HepG2 (cell line): ENCODE measurements around the gene ZCCHC8. TPM values are rescaled to one million over a fixed set of nuclear protein-coding genes. Genes with fewer than 3 reads are reported as not detected.

Experiments
- AKAP8 ChIP-seq: sonication (generic); formaldehyde crosslinking; IDR thresholded peaks from 2 replicates; pipeline ENCODE4 v1.5.1; 2020; ENCODE audit warnings: mild to moderate bottlenecking, missing genetic modification reagents
- BCL6 ChIP-seq: IDR thresholded peaks from 2 replicates; pipeline ENCODE4 v1.6.1; 2016; ENCODE audit warnings: missing genetic modification reagents, missing compliant biosample characterization
- BCLAF1 ChIP-seq: fragments of 450-650 bp; IDR thresholded peaks from 2 replicates; pipeline ENCODE4 v1.6.1; 2017; ENCODE audit warnings: mild to moderate bottlenecking
- ETV6 ChIP-seq: sonication (generic); formaldehyde crosslinking; conservative IDR thresholded peaks from 2 replicates; pipeline ENCODE4 v1.4.0; 2020; ENCODE audit warnings: missing genetic modification reagents
- TFE3 ChIP-seq: IDR thresholded peaks from 2 replicates; pipeline ENCODE4 v1.6.1; 2016
- ZNF10 ChIP-seq: sonication (generic); formaldehyde crosslinking; IDR thresholded peaks from 2 replicates; pipeline ENCODE4 v1.4.0; 2020; ENCODE audit warnings: mild to moderate bottlenecking, low read depth, missing genetic modification reagents, borderline replicate concordance
- ZNF326 ChIP-seq: sonication (generic); formaldehyde crosslinking; IDR thresholded peaks from 2 replicates; pipeline ENCODE4 v1.4.0; 2020; ENCODE audit warnings: missing genetic modification reagents, borderline replicate concordance
- ZNF432 ChIP-seq: sonication (generic); formaldehyde crosslinking; IDR thresholded peaks from 2 replicates; pipeline ENCODE4 v1.5.0; 2020; ENCODE audit warnings: missing genetic modification reagents, mild to moderate bottlenecking, borderline replicate concordance
- polyA plus RNA-seq, 8 experiments: library from polyadenylated mRNA; depleted of rRNA in 3 of 8; stranded (reverse) in 7 of 8; unstranded in 1 of 8; fragments of >200 nt; fragmentation: Illumina TruSeq in 4 of 8; extraction: Trizol in 4 of 8; gene quantifications; 2 replicates each; pipeline versions ENCODE4 v1.2.1 to v1.2.3, GENCODE V29; 2011 to 2016; ENCODE audit warnings: low read depth in 4 of 8, missing spikeins in 1 of 8, mixed read lengths in 1 of 8; ENCODE audit not compliant: insufficient read depth in 1 of 8
- total RNA-seq, 5 experiments: library from RNA; depleted of rRNA; stranded (reverse); fragments of >200 nt; fragmentation: Illumina TruSeq; extraction: Trizol; gene quantifications; 2 replicates each; pipeline ENCODE4 v1.2.3, GENCODE V29; 2016; ENCODE audit warnings: low read depth in 1 of 5
- TF ChIP-seq, protein P1 (sequence below): sonication (generic); formaldehyde crosslinking; IDR thresholded peaks from 2 replicates; pipeline ENCODE4 v1.4.0; 2020; ENCODE audit warnings: missing genetic modification reagents, borderline replicate concordance
- TF ChIP-seq, protein P2 (sequence below): sonication (generic); formaldehyde crosslinking; IDR thresholded peaks from 2 replicates; pipeline ENCODE4 v1.8.1; 2022; ENCODE audit warnings: low read depth, mild to moderate bottlenecking, missing genetic modification reagents
- TF ChIP-seq, protein P3 (sequence below): IDR thresholded peaks from 2 replicates; pipeline ENCODE4 v1.6.1; 2016; ENCODE audit warnings: mild to moderate bottlenecking, missing biosample characterization, missing genetic modification reagents
- TF ChIP-seq, protein P4 (sequence below): sonication (generic); formaldehyde crosslinking; IDR thresholded peaks from 2 replicates; pipeline ENCODE4 v1.4.0; 2020; ENCODE audit warnings: low read depth, mild to moderate bottlenecking, missing genetic modification reagents
- TF ChIP-seq, protein P5 (sequence below): fragments of 450-650 bp; IDR thresholded peaks from 2 replicates; pipeline ENCODE4 v1.6.1; 2016

The ZCCHC8 gene
- total and polyA plus RNA-seq, 2 of the 13 experiments (the other 11 are each of a cell fraction or from before 2014, with no cell fraction given), result 18.6 to 20.9 TPM

DNA sequence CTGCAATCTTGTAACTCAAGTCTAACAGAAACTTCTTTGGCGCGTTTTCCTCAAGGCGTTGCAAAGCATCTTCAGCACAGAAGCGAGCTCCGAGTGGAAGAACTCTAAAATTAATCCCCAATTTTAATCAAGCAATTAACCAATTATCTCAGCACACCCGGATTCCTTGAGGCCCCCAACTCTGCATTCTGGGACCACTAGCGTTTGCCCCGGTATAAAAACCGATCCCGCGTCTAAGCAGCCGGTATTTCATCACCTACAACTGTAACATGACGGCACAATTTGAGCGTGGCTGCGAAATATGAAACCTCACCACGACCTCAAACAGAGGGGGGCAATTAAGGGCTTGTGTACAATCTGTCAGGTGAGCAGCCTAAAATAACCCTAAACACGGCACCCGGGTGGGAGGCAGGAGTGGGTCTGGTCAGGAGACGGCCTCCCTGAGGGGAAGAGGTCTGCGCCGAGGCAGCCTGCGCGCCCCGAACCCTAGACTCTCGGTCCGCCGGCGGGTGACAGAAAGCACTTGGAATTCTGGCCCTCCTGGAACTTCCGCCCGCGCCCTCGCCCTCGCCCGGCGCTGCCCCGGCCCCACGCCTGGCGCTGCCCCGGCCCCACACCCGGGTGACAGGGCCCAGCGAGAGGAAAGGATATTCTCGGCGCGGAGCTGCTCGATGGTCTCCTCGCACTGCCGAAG is 594 bp downstream of the ZCCHC8 start (continued):
- TF ChIP-seq ZNF10 (CRISPR knock-in tag) (0 out of 2 replicates have a peak, but pooled peaks have one; percentile 15), BCL6 (CRISPR knock-in tag) (no peak), BCLAF1 (no peak), TFE3 (CRISPR knock-in tag) (no peak), ETV6 (CRISPR knock-in tag) (no peak), AKAP8 (CRISPR knock-in tag) (no peak), ZNF326 (no peak), ZNF432 (CRISPR knock-in tag) (no peak)
- TF ChIP-seq, protein P1, sequence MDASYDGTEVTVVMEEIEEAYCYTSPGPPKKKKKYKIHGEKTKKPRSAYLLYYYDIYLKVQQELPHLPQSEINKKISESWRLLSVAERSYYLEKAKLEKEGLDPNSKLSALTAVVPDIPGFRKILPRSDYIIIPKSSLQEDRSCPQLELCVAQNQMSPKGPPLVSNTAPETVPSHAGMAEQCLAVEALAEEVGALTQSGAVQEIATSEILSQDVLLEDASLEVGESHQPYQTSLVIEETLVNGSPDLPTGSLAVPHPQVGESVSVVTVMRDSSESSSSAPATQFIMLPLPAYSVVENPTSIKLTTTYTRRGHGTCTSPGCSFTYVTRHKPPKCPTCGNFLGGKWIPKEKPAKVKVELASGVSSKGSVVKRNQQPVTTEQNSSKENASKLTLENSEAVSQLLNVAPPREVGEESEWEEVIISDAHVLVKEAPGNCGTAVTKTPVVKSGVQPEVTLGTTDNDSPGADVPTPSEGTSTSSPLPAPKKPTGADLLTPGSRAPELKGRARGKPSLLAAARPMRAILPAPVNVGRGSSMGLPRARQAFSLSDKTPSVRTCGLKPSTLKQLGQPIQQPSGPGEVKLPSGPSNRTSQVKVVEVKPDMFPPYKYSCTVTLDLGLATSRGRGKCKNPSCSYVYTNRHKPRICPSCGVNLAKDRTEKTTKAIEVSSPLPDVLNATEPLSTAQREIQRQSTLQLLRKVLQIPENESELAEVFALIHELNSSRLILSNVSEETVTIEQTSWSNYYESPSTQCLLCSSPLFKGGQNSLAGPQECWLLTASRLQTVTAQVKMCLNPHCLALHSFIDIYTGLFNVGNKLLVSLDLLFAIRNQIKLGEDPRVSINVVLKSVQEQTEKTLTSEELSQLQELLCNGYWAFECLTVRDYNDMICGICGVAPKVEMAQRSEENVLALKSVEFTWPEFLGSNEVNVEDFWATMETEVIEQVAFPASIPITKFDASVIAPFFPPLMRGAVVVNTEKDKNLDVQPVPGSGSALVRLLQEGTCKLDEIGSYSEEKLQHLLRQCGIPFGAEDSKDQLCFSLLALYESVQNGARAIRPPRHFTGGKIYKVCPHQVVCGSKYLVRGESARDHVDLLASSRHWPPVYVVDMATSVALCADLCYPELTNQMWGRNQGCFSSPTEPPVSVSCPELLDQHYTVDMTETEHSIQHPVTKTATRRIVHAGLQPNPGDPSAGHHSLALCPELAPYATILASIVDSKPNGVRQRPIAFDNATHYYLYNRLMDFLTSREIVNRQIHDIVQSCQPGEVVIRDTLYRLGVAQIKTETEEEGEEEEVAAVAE (CRISPR knock-in tag), result no peak
- TF ChIP-seq, protein P2, sequence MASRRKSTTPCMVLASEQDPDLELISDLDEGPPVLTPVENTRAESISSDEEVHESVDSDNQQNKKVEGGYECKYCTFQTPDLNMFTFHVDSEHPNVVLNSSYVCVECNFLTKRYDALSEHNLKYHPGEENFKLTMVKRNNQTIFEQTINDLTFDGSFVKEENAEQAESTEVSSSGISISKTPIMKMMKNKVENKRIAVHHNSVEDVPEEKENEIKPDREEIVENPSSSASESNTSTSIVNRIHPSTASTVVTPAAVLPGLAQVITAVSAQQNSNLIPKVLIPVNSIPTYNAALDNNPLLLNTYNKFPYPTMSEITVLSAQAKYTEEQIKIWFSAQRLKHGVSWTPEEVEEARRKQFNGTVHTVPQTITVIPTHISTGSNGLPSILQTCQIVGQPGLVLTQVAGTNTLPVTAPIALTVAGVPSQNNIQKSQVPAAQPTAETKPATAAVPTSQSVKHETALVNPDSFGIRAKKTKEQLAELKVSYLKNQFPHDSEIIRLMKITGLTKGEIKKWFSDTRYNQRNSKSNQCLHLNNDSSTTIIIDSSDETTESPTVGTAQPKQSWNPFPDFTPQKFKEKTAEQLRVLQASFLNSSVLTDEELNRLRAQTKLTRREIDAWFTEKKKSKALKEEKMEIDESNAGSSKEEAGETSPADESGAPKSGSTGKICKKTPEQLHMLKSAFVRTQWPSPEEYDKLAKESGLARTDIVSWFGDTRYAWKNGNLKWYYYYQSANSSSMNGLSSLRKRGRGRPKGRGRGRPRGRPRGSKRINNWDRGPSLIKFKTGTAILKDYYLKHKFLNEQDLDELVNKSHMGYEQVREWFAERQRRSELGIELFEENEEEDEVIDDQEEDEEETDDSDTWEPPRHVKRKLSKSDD (CRISPR knock-in tag), result peak; percentile 52; the same call in 1 of the 2 replicates
- TF ChIP-seq, protein P3, sequence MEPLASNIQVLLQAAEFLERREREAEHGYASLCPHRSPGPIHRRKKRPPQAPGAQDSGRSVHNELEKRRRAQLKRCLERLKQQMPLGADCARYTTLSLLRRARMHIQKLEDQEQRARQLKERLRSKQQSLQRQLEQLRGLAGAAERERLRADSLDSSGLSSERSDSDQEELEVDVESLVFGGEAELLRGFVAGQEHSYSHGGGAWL (CRISPR knock-in tag), result no peak; the same call in 1 of the 2 replicates
- TF ChIP-seq, protein P4, sequence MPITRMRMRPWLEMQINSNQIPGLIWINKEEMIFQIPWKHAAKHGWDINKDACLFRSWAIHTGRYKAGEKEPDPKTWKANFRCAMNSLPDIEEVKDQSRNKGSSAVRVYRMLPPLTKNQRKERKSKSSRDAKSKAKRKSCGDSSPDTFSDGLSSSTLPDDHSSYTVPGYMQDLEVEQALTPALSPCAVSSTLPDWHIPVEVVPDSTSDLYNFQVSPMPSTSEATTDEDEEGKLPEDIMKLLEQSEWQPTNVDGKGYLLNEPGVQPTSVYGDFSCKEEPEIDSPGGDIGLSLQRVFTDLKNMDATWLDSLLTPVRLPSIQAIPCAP, result no peak
- TF ChIP-seq, protein P5, sequence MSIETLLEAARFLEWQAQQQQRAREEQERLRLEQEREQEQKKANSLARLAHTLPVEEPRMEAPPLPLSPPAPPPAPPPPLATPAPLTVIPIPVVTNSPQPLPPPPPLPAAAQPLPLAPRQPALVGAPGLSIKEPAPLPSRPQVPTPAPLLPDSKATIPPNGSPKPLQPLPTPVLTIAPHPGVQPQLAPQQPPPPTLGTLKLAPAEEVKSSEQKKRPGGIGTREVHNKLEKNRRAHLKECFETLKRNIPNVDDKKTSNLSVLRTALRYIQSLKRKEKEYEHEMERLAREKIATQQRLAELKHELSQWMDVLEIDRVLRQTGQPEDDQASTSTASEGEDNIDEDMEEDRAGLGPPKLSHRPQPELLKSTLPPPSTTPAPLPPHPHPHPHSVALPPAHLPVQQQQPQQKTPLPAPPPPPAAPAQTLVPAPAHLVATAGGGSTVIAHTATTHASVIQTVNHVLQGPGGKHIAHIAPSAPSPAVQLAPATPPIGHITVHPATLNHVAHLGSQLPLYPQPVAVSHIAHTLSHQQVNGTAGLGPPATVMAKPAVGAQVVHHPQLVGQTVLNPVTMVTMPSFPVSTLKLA, result no peak
